ENCODE data around the gene SCAPER. TPM values are rescaled to one million over a fixed set of nuclear protein-coding genes. Genes with fewer than 3 reads are reported as not detected.

The SCAPER gene
- total and polyA plus RNA-seq, 10 of the 15 experiments (the other 5 are each of a cell fraction or from before 2014, with no cell fraction given): 1.0 to 7.7 (median 3.9) TPM

DNA sequence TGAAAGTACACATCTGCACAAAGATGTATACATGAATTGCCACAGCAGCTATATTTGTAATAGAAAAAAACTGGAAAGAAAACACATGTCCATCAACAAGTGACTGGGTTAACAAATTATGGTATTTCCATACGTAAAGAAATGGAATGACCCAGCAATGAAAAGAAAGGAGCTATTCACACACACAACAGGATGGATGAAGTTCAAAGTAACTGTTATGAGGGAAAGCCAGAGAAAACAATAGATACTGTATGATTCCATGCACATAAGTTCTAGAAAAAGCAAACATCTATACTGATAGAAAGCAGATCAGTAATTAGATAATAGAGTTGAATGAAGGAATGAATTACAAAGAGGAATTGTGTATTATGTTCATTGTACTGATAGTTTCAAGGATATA, 152.0 kb downstream of the SCAPER start:
- FAIRE-seq (no peak), DNase-seq (ENCODE audit: low read depth, low spot score) (no peak), ATAC-seq (no peak)
- RAD21 ChIA-PET (ENCODE audit: unreplicated experiment): no interaction called here
- in situ Hi-C loops (cut with MboI): no loop called here
- TF ChIP-seq SUPT20H (IDR thresholded peaks at IDR 0.05; ENCODE audit: borderline replicate concordance, control insufficient read depth, low read depth, low read length) (no peak), CHD1 (IDR thresholded peaks at IDR 0.05; ENCODE audit: low read depth, low read length) (no peak), IRF3 (IDR thresholded peaks at IDR 0.05) (no peak), RELA (IDR thresholded peaks at IDR 0.05; ENCODE audit: borderline replicate concordance, partially characterized antibody) (no peak), EED (IDR thresholded peaks at IDR 0.05; ENCODE audit: low read depth) (no peak), BHLHE40 (IDR thresholded peaks at IDR 0.05; ENCODE audit: borderline replicate concordance in 1 of 2, low read depth in 2 of 2, low read length in 1 of 2) (no peak), WRNIP1 (IDR thresholded peaks at IDR 0.05; ENCODE audit: borderline replicate concordance, low read depth, low read length) (no peak)
- TF ChIP-seq, protein P1, sequence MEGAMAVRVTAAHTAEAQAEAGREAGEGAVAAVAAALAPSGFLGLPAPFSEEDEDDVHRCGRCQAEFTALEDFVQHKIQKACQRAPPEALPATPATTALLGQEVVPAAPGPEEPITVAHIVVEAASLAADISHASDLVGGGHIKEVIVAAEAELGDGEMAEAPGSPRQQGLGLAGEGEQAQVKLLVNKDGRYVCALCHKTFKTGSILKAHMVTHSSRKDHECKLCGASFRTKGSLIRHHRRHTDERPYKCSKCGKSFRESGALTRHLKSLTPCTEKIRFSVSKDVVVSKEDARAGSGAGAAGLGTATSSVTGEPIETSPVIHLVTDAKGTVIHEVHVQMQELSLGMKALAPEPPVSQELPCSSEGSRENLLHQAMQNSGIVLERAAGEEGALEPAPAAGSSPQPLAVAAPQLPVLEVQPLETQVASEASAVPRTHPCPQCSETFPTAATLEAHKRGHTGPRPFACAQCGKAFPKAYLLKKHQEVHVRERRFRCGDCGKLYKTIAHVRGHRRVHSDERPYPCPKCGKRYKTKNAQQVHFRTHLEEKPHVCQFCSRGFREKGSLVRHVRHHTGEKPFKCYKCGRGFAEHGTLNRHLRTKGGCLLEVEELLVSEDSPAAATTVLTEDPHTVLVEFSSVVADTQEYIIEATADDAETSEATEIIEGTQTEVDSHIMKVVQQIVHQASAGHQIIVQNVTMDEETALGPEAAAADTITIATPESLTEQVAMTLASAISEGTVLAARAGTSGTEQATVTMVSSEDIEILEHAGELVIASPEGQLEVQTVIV (IDR thresholded peaks at IDR 0.05; ENCODE audit: borderline replicate concordance, partially characterized antibody): no peak
- TF ChIP-seq, protein P2, sequence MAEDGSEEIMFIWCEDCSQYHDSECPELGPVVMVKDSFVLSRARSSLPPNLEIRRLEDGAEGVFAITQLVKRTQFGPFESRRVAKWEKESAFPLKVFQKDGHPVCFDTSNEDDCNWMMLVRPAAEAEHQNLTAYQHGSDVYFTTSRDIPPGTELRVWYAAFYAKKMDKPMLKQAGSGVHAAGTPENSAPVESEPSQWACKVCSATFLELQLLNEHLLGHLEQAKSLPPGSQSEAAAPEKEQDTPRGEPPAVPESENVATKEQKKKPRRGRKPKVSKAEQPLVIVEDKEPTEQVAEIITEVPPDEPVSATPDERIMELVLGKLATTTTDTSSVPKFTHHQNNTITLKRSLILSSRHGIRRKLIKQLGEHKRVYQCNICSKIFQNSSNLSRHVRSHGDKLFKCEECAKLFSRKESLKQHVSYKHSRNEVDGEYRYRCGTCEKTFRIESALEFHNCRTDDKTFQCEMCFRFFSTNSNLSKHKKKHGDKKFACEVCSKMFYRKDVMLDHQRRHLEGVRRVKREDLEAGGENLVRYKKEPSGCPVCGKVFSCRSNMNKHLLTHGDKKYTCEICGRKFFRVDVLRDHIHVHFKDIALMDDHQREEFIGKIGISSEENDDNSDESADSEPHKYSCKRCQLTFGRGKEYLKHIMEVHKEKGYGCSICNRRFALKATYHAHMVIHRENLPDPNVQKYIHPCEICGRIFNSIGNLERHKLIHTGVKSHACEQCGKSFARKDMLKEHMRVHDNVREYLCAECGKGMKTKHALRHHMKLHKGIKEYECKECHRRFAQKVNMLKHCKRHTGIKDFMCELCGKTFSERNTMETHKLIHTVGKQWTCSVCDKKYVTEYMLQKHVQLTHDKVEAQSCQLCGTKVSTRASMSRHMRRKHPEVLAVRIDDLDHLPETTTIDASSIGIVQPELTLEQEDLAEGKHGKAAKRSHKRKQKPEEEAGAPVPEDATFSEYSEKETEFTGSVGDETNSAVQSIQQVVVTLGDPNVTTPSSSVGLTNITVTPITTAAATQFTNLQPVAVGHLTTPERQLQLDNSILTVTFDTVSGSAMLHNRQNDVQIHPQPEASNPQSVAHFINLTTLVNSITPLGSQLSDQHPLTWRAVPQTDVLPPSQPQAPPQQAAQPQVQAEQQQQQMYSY (CRISPR knock-in tag; IDR thresholded peaks at IDR 0.05): no peak
- intact Hi-C loops (cut with micrococcal nuclease; ENCODE audit: unreplicated experiment): no loop called here
- SMC1A ChIA-PET (ENCODE audit: uncharacterized antibody, unreplicated experiment): no interaction called here
- Histone ChIP-seq H3K27ac (ENCODE audit: control insufficient read depth, insufficient read depth) (no peak overlapping the region), H3K9me3 (replicated peaks; ENCODE audit: control insufficient read depth, insufficient read depth, low read length) (no peaks in the 10 kb centered on the region; the same call in 2 of the 3 replicates), H2AFZ (ENCODE audit: control insufficient read depth, low read depth, low read length) (no peak overlapping the region), H3K27me3 (replicated peaks in 1 of 2; ENCODE audit: control insufficient read depth in 2 of 2, insufficient read depth in 2 of 2, low read length in 1 of 2) (no peaks in the 10 kb centered on the region), H3K36me3 (ENCODE audit: control insufficient read depth in 2 of 2, insufficient read depth in 2 of 2, low read length in 1 of 2) (no peaks in the 10 kb centered on the region), H3K9ac (ENCODE audit: control insufficient read depth, insufficient read depth, low read length) (no peak overlapping the region), H3K79me2 (ENCODE audit: control insufficient read depth, insufficient read depth, low read length) (no peaks in the 10 kb centered on the region), H4K20me1 (ENCODE audit: control insufficient read depth, insufficient read depth) (no peaks in the 10 kb centered on the region), H3K4me1 (ENCODE audit: control insufficient read depth, insufficient read depth, low read length) (peaks cover 3% of the 10 kb centered on the region; the same call in 1 of the 2 replicates), H3K4me3 (no peak overlapping the region), H3K4me2 (ENCODE audit: control insufficient read depth, insufficient read depth) (no peak overlapping the region)
- POLR2A ChIA-PET: no interaction called here
- CTCF ChIA-PET: no interaction called here
- 100% methylated on average over 1 of the region's 1 CpG for WGBS (ENCODE audit: insufficient coverage, insufficient replicate concordance, low lambda C conversion rate, missing lambda C conversion rate)
- BruUV-seq (replicated peaks): no TSS peak

Data from GM12878 (cell line).